ENCODE results near the gene SLC4A5. TPM values are rescaled to one million over a fixed set of nuclear protein-coding genes. Genes with fewer than 3 reads are reported as not detected.

Gene SLC4A5
- total RNA-seq, 4 donors from 2014 or later: 3.2 to 30.4 (median 4.2) TPM

DNA sequence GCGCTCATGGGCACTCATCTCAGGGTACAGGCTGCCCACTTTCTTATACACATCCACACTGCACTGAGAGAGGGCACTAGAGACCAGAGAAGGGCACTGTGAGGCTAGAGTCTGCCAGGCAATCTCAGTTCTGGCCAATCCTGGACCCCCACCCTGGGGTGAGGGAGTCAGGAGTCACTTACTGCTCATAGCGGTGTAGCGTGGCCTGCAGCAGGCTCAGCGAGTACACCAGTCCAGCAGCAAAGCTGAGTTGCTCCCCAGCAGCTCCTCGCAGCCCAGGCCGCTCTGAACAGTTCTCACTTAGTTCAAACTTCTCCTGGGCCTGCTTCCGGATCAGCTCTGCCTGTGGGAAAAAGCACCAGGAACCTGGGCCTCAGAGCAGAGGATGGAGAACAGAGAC is 24.6 kb upstream of the SLC4A5 start:
- no peaks in the 10 kb centered on the region for H3K4me1 ChIP-seq
- H3K4me3 ChIP-seq: no peak overlapping the region
- H3K27me3 ChIP-seq: no peaks in the 10 kb centered on the region
- no peak overlapping the region for H3K27ac ChIP-seq
- no peak for DNase-seq (ENCODE audit: low spot score in 2 of 2)
- H3K9me3 ChIP-seq: no peaks in the 10 kb centered on the region
- TF ChIP-seq POLR2AphosphoS5 (IDR thresholded peaks at IDR 0.05) (no peak), POLR2A (IDR thresholded peaks at IDR 0.05) (no peak), CTCF (IDR thresholded peaks at IDR 0.05) (no peak), EP300 (IDR thresholded peaks at IDR 0.05) (no peak)
- 100% methylated on average over 2 of the region's 7 CpGs for WGBS
- H3K36me3 ChIP-seq: peaks cover 91% of the 10 kb centered on the region

GRCh38 chr2:74366036-74366435 is 22.8 kb upstream of the SLC4A5 start:
- TF ChIP-seq CTCF (IDR thresholded peaks at IDR 0.05): no peak
- TF ChIP-seq POLR2AphosphoS5 (IDR thresholded peaks at IDR 0.05): no peak
- TF ChIP-seq POLR2A (IDR thresholded peaks at IDR 0.05): no peak
- no peak for TF ChIP-seq EP300 (IDR thresholded peaks at IDR 0.05)
- Histone ChIP-seq H3K36me3 (peaks cover 100% of the 10 kb centered on the region), H3K27me3 (no peaks in the 10 kb centered on the region), H3K27ac (no peak overlapping the region), H3K4me1 (no peaks in the 10 kb centered on the region), H3K9me3 (no peaks in the 10 kb centered on the region), H3K4me3 (no peak overlapping the region)
- 88% methylated on average over 3 of the region's 3 CpGs for WGBS
- DNase-seq (ENCODE audit: low spot score in 2 of 2): no peak

DNA sequence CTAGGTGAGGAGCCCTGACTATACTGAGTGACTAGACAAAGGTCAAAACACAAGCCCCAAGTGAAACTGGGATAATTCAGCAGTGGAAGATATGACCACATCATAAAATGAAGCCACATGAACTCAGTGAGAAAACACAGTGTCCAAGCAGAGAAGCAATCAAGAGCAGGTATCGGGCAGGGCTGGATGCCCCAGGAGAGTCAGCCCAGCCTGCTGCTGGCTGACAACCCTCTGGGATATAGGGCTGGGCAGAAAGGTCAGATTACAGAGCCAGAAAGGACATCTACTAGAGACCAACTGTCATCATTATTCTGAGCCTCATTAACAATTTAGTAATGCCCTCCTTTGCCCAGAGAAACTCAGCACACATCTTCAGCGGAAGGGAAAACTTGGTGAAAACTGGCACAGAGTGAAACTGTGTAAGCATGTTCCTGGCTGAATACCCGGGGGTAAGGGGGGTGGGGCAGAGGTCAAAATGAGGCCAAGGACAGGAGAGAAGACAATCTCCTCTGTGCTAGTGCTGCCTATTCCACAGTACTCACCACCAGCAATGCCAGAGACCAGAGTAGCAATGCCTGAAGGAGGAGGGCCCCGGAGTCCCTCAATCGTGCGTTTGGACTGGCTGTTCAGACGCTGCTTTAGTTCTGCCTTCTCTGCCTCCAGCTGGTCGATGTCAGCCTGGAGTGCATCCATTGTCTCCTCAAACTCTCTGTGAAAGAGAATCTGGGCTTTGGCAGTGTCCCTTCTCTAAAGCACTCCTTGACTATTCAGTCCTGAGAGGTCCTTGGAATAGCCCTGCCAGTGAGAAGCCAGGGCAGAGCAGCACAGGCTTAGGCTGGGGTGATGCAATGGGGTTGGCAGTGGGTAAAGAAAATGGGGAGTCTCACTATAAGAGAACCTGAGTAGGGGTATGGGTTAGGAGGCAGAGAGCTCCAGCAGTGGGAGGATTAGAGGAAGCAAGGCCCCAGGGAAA is 21.6 kb upstream of the SLC4A5 start:
- WGBS: 84% methylated on average over 8 of the region's 8 CpGs
- no peak overlapping the region for H3K4me3 ChIP-seq
- no peaks in the 10 kb centered on the region for H3K4me1 ChIP-seq
- no peak overlapping the region for H3K27ac ChIP-seq
- TF ChIP-seq CTCF (IDR thresholded peaks at IDR 0.05) (no peak), POLR2AphosphoS5 (IDR thresholded peaks at IDR 0.05) (no peak), POLR2A (IDR thresholded peaks at IDR 0.05) (no peak), EP300 (IDR thresholded peaks at IDR 0.05) (no peak)
- no peaks in the 10 kb centered on the region for H3K9me3 ChIP-seq
- H3K27me3 ChIP-seq: no peaks in the 10 kb centered on the region
- no peak for DNase-seq (ENCODE audit: low spot score in 2 of 2)
- peaks cover 100% of the 10 kb centered on the region for H3K36me3 ChIP-seq

GRCh38 chr2:74361327-74361726 is 18.1 kb upstream of the SLC4A5 start:
- peaks cover 98% of the 10 kb centered on the region for H3K36me3 ChIP-seq
- no peaks in the 10 kb centered on the region for H3K27me3 ChIP-seq
- no peak overlapping the region for H3K4me3 ChIP-seq
- H3K9me3 ChIP-seq: no peaks in the 10 kb centered on the region
- TF ChIP-seq CTCF (IDR thresholded peaks at IDR 0.05): no peak
- no peak for TF ChIP-seq EP300 (IDR thresholded peaks at IDR 0.05)
- no peak for TF ChIP-seq POLR2A (IDR thresholded peaks at IDR 0.05)
- no peak for TF ChIP-seq POLR2AphosphoS5 (IDR thresholded peaks at IDR 0.05)
- WGBS: 85% methylated on average over 11 of the region's 11 CpGs
- no peak overlapping the region for H3K27ac ChIP-seq
- H3K4me1 ChIP-seq: no peaks in the 10 kb centered on the region
- no peak for DNase-seq (ENCODE audit: low spot score in 2 of 2)

- Histone ChIP-seq H3K27ac (no peak overlapping the region), H3K27me3 (no peaks in the 10 kb centered on the region), H3K9me3 (no peaks in the 10 kb centered on the region), H3K4me3 (no peak overlapping the region), H3K36me3 (peaks cover 68% of the 10 kb centered on the region), H3K4me1 (no peaks in the 10 kb centered on the region)
- DNase-seq (ENCODE audit: low spot score in 2 of 2): no peak
- no peak for TF ChIP-seq POLR2A (IDR thresholded peaks at IDR 0.05)
- no peak for TF ChIP-seq EP300 (IDR thresholded peaks at IDR 0.05)
- TF ChIP-seq CTCF (IDR thresholded peaks at IDR 0.05): no peak
- TF ChIP-seq POLR2AphosphoS5 (IDR thresholded peaks at IDR 0.05): no peak
These were observed 14.4 kb upstream of the SLC4A5 start for GRCh38 chr2:74357627-74358026.
